ENCODE data around the gene MITF. TPM values are rescaled to one million over a fixed set of nuclear protein-coding genes. Genes with fewer than 3 reads are reported as not detected.

Gene MITF
- total RNA-seq, 1 donor from 2014 or later, result 28.8 TPM

GRCh38 chr3:69967156-69967555, 227.9 kb downstream of the MITF start:
- DNase-seq, result no peak

GRCh38 chr3:69970827-69971226, 231.6 kb downstream of the MITF start:
- DNase-seq, result no peak

GRCh38 chr3:69972672-69973071, 233.4 kb downstream of the MITF start:
- no peak for DNase-seq

GRCh38 chr3:69976021-69976420, 236.8 kb downstream of the MITF start:
- no peak for DNase-seq

- no peak for DNase-seq
Measured at GRCh38 chr3:69983546-69984265, 244.4 kb downstream of the MITF start.

- no peak for DNase-seq
Measured at GRCh38 chr3:69985266-69985665, 246.0 kb downstream of the MITF start.

GRCh38 chr3:69986419-69986818, 247.2 kb downstream of the MITF start:
- no peak for DNase-seq

GRCh38 chr3:69987833-69988232, 248.6 kb downstream of the MITF start:
- no peak for DNase-seq

- no peak for DNase-seq
Measured at GRCh38 chr3:69993757-69994156, 254.5 kb downstream of the MITF start.

- no peak for DNase-seq
Measured at GRCh38 chr3:69994919-69995318, 255.7 kb downstream of the MITF start.

- DNase-seq, result peak; percentile 86
Measured at GRCh38 chr3:69997631-69998307, 258.5 kb downstream of the MITF start.

- DNase-seq, result peak; percentile 16
Measured at GRCh38 chr3:69998759-69999139, 259.5 kb downstream of the MITF start.

GRCh38 chr3:69999140-70000027, 260.1 kb downstream of the MITF start, which contains the start of gene SAMMSON:
Gene SAMMSON (plus strand): TSS chr3:69999733.
- DNase-seq, result no peak

GRCh38 chr3:70000028-70000410, 260.8 kb downstream of the MITF start:
- DNase-seq, result no peak

- DNase-seq, result peak; percentile 14
Measured at GRCh38 chr3:70000563-70001081, 261.4 kb downstream of the MITF start.

GRCh38 chr3:70003119-70003518, 263.9 kb downstream of the MITF start:
- DNase-seq, result no peak

GRCh38 chr3:70006089-70006488, 266.8 kb downstream of the MITF start:
- no peak for DNase-seq

- DNase-seq, result no peak
Measured at GRCh38 chr3:70010346-70010745, 271.1 kb downstream of the MITF start.

- peak; percentile 46 for DNase-seq
Measured at GRCh38 chr3:70011582-70011981, 272.3 kb downstream of the MITF start.
